Ovary (tissue), 9 donors: ENCODE results near the gene RPAP2. TPM values are rescaled to one million over a fixed set of nuclear protein-coding genes. Genes with fewer than 3 reads are reported as not detected.

Experiments
- DNase-seq, 5 donors: peaks; one replicate each; pipeline ENCODE4 v3.0.0-alpha.2; 2019 to 2020
- H3K27ac ChIP-seq, 2 donors: fragments of 200-600 bp; one replicate each; pipeline versions ENCODE4 v1.5.1 to v1.8.0; 2019 to 2022
- H3K27me3 ChIP-seq: fragments of 200-600 bp; one replicate; pipeline ENCODE4 v1.8.0; 2022
- H3K36me3 ChIP-seq: fragments of 200-600 bp; sonication (generic); one replicate; pipeline ENCODE4 v1.5.1; 2019
- H3K4me1 ChIP-seq: one replicate; pipeline ENCODE4 v1.8.1; 2013; ENCODE audit warnings: mild to moderate bottlenecking, moderate library complexity; ENCODE audit not compliant: insufficient read depth
- H3K4me3 ChIP-seq: fragments of 200-600 bp; sonication (generic); one replicate; pipeline ENCODE4 v1.5.1; 2017
- H3K9me3 ChIP-seq, 2 donors: fragments of 200-600 bp in 1 of 2; sonication (generic) in 1 of 2; one replicate each; pipeline versions ENCODE4 v1.5.1 to v1.8.1; 2013 to 2019; ENCODE audit warnings: mild to moderate bottlenecking in 1 of 2, moderate library complexity in 1 of 2
- CTCF ChIP-seq, 3 donors: fragments of 450-650 bp in 2 of 3; fragments of 200-600 bp in 1 of 3; IDR thresholded peaks; one replicate each; pipeline versions ENCODE4 v1.5.1 to v1.8.0; 2016 to 2022; ENCODE audit warnings: antibody characterized with exemption in 3 of 3, mild to moderate bottlenecking in 1 of 3
- EP300 ChIP-seq: sonication (generic); formaldehyde crosslinking; IDR thresholded peaks from one replicate; pipeline ENCODE4 v1.6.1; 2017; ENCODE audit warnings: antibody characterized with exemption
- POLR2A ChIP-seq: fragments of 450-650 bp; IDR thresholded peaks from one replicate; pipeline ENCODE4 v1.6.1; 2017; ENCODE audit warnings: antibody characterized with exemption, mild to moderate bottlenecking, moderate library complexity
- WGBS, 3 donors: extraction: QIAGEN DNeasy Blood & Tissue Kit in 1 of 3; methylation state at CpG; one replicate each; pipeline versions ENCODE4 v1.1.5 to v1.1.7; 2013 to 2017; 5-methylcytosine and 5-hydroxymethylcytosine counted together
- intact Hi-C, 4 donors: fragments of 100-400 bp; cut with DNase I; formaldehyde crosslinking; loops; one replicate each; pipeline versions ENCODE4 v1.11.0 to v1.15.1; 2022 to 2023
- polyA plus RNA-seq, 2 donors: library from polyadenylated mRNA; stranded (reverse); fragments of 200-250 nt in 1 of 2; fragments of 350-450 nt in 1 of 2; fragmentation: Illumina TruSeq in 1 of 2; extraction: RNeasy Lipid Tissue Mini Kit (QIAGEN cat#74804) in 1 of 2; gene quantifications; one replicate each; pipeline ENCODE4 v1.2.3, GENCODE V29; 2013 to 2014
- total RNA-seq, 7 donors: library from RNA; depleted of rRNA in 2 of 7; stranded (reverse); fragments of >200 nt in 2 of 7; fragmentation: NEBNext Ultra II Directional in 3 of 7; extraction: Animal tissue kit (Norgen Biotek cat#: 25700) in 3 of 7; gene quantifications; one replicate each; pipeline versions ENCODE4 v1.1.0 to v1.2.4, GENCODE V29; 2016 to 2023
- donor health status: DM: no; HTN: no; CAD: no; lungs with moderate emphysema.
- donor health status: DM: no; HTN: no; CAD: no.
- donor health status: Bipolar disorder and iron deficiency.
- donor health status: DM: yes; HTN: yes; CAD: no.
- donor health status: DM: no; HTN: no; CAD: no.
- donor health status: DM: yes; HTN: yes; CAD: no.

Gene RPAP2
- total and polyA plus RNA-seq, 9 donors = 6.3 to 46.4 (median 31.1) TPM

- Histone ChIP-seq H3K4me1 (no peaks in the 10 kb centered on the region), H3K27me3 (no peaks in the 10 kb centered on the region), H3K9me3 (peaks cover 0 to 6% of the 10 kb centered on the region in 2 donors), H3K27ac (no peak overlapping the region), H3K36me3 (no peaks in the 10 kb centered on the region), H3K4me3 (no peak overlapping the region)
- intact Hi-C loops = no loop called here
- TF ChIP-seq POLR2A (no peak), EP300 (no peak), CTCF (IDR thresholded peaks at IDR 0.05) (no peak)
- no peak for DNase-seq
- 96 to 97% (median 96%) methylated on average over 7 of the region's 7 CpGs for WGBS, 3 donors
Observed at GRCh38 chr1:92323473-92324453, 24.9 kb downstream of the RPAP2 start.

GRCh38 chr1:92324784-92325183 is 25.9 kb downstream of the RPAP2 start:
- TF ChIP-seq EP300 = no peak
- TF ChIP-seq CTCF (IDR thresholded peaks at IDR 0.05) = no peak
- TF ChIP-seq POLR2A = no peak
- no peaks in the 10 kb centered on the region for H3K36me3 ChIP-seq
- peaks cover 0 to 6% of the 10 kb centered on the region in 2 donors for H3K9me3 ChIP-seq
- intact Hi-C loops = no loop called here
- H3K4me1 ChIP-seq = no peaks in the 10 kb centered on the region
- no peaks in the 10 kb centered on the region for H3K27me3 ChIP-seq
- no peak overlapping the region for H3K4me3 ChIP-seq
- H3K27ac ChIP-seq = no peak overlapping the region
- no peak for DNase-seq

GRCh38 chr1:92326681-92327080 is 27.8 kb downstream of the RPAP2 start:
- no peaks in the 10 kb centered on the region for H3K4me1 ChIP-seq
- no peak for DNase-seq
- WGBS, 3 donors = 90 to 100% (median 96%) methylated on average over 1 of the region's 1 CpG
- no peaks in the 10 kb centered on the region for H3K27me3 ChIP-seq
- H3K36me3 ChIP-seq = no peaks in the 10 kb centered on the region
- TF ChIP-seq CTCF (IDR thresholded peaks at IDR 0.05) = no peak
- TF ChIP-seq POLR2A = no peak
- H3K27ac ChIP-seq = no peak overlapping the region
- intact Hi-C loops = no loop called here
- peaks cover 0 to 6% of the 10 kb centered on the region in 2 donors for H3K9me3 ChIP-seq
- H3K4me3 ChIP-seq = no peak overlapping the region

- Histone ChIP-seq H3K9me3 (peaks cover 0 to 6% of the 10 kb centered on the region in 2 donors), H3K27me3 (no peaks in the 10 kb centered on the region), H3K36me3 (no peaks in the 10 kb centered on the region), H3K4me1 (no peaks in the 10 kb centered on the region), H3K27ac (no peak overlapping the region), H3K4me3 (no peak overlapping the region)
- no peak for DNase-seq
- 97 to 99% (median 97%) methylated on average over 4 of the region's 4 CpGs for WGBS, 3 donors
- intact Hi-C loops = no loop called here
- TF ChIP-seq CTCF (IDR thresholded peaks at IDR 0.05) (no peak), POLR2A (no peak), EP300 (no peak)
Observed at GRCh38 chr1:92327794-92328193, 28.9 kb downstream of the RPAP2 start.
